GM12864 (cell line): ENCODE data around the gene CSF1R.

ENCODE experiments used
- DNase-seq: peaks from one replicate; pipeline ENCODE4 v3.0.0-alpha.2; 2011; ENCODE audit warnings: low read depth
- H3K4me3 ChIP-seq: 2 replicates; pipeline ENCODE4 v1.5.1; 2011; ENCODE audit warnings: mild to moderate bottlenecking, low read depth, low read length, control low read depth
- TF ChIP-seq, protein P1 (sequence below): IDR thresholded peaks from 2 replicates; pipeline ENCODE4 v1.5.1; 2011; ENCODE audit warnings: low read depth, mild to moderate bottlenecking, moderate library complexity, low read length, control low read depth, inconsistent platforms; ENCODE audit errors: missing control alignments

CSF1R gene

DNA sequence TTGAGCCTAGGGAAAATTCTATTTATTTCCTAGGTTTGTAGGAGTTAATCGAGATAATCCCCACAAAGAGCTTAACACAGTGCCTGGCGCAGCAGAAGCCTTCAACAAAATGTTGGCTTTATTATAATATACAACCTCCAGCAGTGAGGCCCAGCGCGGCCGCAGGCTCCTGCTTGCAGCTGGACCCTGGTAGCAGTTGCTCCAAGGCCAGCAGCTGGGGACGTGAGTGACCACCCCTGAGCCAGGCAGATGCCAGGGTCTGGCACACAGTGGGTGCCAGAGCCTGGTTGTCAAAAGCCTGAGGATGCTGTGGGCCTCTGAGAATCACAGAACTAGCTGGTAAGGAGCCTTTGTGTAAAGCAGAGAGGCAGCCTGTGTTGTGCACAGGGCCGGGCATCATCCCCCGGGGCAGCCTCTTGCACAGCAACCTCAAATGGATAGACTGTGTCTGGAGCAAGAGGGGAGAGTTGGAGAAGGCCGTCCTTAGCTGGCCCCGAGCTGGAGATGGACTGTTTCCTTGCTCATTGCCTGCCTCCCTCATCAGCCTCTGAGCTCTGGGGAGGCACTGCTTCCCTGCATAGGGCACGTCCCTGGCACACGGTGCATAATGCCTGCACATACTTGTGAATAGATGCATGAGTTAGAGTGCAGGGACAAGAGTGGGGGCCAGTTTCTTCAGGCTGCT is 17.3 kb downstream of the CSF1R start:
- H3K4me3 ChIP-seq: no peak overlapping the region
- DNase-seq: no peak
- TF ChIP-seq, protein P1, sequence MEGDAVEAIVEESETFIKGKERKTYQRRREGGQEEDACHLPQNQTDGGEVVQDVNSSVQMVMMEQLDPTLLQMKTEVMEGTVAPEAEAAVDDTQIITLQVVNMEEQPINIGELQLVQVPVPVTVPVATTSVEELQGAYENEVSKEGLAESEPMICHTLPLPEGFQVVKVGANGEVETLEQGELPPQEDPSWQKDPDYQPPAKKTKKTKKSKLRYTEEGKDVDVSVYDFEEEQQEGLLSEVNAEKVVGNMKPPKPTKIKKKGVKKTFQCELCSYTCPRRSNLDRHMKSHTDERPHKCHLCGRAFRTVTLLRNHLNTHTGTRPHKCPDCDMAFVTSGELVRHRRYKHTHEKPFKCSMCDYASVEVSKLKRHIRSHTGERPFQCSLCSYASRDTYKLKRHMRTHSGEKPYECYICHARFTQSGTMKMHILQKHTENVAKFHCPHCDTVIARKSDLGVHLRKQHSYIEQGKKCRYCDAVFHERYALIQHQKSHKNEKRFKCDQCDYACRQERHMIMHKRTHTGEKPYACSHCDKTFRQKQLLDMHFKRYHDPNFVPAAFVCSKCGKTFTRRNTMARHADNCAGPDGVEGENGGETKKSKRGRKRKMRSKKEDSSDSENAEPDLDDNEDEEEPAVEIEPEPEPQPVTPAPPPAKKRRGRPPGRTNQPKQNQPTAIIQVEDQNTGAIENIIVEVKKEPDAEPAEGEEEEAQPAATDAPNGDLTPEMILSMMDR: no peak

DNA sequence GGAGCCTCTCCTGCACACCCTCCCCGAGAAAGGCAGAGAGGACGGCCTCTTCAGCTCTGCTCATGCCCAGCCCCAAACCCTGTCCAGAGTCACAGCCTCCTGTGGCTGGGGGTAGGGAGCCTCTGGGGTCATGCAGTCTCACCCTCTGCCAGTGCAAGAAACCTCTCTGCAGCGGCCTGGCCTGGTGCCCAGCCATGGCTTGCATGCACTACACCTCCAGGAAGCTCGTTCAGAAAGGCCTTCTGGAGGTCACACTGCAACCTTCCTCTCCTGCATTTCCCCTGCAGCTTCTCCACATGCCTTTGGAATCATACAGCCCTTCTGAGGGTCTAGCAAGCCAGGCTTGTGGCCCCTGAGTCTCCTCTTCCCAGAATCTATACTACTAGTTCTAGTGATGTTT is 17.9 kb downstream of the CSF1R start:
- TF ChIP-seq, protein P1: no peak
- no peak overlapping the region for H3K4me3 ChIP-seq
- DNase-seq: no peak

DNA sequence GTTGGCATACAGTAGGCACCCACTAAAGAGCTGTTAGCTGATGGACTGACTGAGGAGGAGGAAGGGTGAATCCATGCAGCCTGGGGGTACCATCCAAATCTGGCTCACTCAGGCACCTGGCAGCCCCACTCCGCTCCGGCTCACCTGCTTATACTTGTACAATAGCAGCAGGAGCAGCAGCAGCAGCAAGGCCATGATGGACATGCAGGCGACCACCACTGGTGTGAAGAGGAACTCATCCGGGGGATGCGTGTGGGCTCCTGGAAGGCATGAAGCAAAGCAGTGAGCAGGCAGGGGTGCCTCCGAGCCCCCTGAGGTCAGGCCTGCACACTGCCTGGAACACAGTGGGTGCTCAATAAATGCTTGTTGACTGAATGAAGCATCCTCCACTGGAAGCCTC is 18.3 kb downstream of the CSF1R start:
- no peak for DNase-seq
- H3K4me3 ChIP-seq: no peak overlapping the region
- TF ChIP-seq, protein P1: no peak

DNA sequence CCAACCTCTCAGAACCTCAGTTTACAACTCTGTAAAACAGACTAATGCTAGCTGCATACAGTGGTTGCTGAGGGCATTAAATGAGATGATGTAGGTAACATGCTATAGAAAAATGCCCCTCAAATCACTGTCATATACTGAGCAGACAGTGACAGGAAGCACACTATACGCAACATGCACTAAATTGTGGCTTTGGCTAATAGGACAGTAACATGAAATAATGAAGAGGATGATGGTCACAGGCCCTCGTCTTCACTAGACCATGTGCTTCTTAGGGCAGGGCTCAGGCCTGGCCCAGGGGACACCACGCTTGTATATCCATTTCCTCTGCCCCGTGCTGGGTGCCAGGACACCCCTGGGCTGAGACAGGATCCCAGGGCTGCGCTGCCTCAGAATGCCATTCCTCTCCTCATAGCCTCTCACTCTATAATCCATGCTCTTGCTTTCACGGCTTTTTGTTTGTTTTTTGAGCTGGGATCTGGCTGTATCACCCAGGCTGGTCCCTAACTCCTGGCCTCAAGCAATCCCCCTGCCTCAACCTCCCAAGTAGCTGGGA is 18.9 kb downstream of the CSF1R start:
- no peak for DNase-seq
- no peak overlapping the region for H3K4me3 ChIP-seq
- TF ChIP-seq, protein P1: no peak

DNA sequence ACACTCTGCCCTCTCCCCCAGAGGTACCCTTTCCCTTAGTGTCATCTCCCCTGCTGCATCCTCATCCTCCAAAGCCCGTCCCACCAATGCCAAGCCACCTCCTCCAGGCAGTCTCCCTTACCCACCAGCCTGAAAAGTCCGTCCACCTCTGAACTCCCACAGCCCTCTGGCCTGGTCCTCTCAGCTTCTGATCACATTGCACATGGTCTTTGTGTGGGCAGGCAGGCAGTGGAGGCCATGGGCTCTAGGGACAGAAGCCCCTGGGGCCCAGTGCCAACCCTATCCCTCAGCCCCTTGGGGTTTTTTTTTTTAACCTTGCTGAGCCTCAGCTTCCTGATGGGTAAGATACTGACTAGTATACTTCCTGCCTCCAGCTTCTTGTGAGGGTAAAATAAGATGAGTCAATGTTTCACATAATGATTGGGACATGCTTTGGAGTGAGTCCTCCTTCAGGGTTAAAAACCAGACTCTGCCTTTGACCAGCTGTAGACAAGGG is 19.4 kb downstream of the CSF1R start:
- DNase-seq: no peak
- H3K4me3 ChIP-seq: no peak overlapping the region

DNA sequence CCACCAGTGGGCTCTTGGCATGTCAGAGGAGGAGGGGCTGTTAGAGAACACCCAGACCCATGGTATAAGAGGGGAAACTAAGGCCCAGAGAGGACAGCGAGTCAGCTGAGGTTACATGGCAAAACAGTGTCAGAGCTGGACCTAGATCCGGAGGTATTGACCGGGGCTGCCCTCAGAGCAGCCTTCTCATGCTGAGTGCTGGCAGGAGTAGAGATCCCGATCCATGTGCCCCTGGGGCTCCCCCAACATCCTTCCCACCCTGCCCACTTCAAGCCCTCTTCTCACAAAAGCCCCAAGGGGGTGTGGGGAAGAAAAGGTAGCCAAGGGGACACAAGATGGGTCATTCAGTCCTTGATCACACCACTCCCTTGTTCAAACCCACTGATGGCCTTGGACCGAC is 19.9 kb downstream of the CSF1R start:
- no peak overlapping the region for H3K4me3 ChIP-seq
- no peak for DNase-seq
- TF ChIP-seq, protein P1: no peak

More for the DNA sequence above, 19.4 kb downstream of the CSF1R start:
- TF ChIP-seq, protein P1: no peak

DNA sequence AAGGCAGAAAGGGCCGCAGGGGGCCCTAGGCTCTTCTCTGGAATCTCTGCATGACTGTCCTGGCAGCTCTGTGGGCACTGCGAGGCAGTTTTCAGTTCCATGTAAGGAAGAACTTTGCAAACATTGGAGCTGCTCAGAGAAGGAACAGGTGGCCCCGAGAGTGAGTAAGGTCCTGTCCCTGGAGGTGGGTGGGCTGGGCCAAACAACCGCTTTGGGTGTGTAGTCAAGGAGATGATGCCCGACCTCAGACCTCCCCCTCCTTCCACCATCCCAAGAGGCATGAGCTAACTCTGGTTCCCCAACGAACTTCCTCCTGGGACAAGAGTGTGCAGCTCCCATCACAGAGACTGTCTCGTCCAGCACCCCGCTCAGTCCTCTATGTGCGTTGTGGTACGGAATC is 20.5 kb downstream of the CSF1R start:
- no peak overlapping the region for H3K4me3 ChIP-seq
- DNase-seq: no peak
- TF ChIP-seq, protein P1: no peak
